Transverse colon (tissue), 4 donors: ENCODE data around the gene HP1BP3. TPM values are rescaled to one million over a fixed set of nuclear protein-coding genes. Genes with fewer than 3 reads are reported as not detected.

Experiments
- DNase-seq: peaks from one replicate; pipeline ENCODE4 v3.0.0-alpha.2; 2019
- H3K27ac ChIP-seq, 4 donors: fragments of 200-600 bp; sonication (generic); 2 replicates each; pipeline ENCODE4 v1.5.1; 2016 to 2018; ENCODE audit warnings: inconsistent platforms in 4 of 4
- H3K27me3 ChIP-seq: fragments of 200-600 bp; sonication (generic); 2 replicates; pipeline ENCODE4 v1.5.1; 2017; ENCODE audit warnings: inconsistent platforms
- H3K36me3 ChIP-seq, 4 donors: fragments of 200-600 bp; sonication (generic); 2 replicates each; pipeline ENCODE4 v1.5.1; 2017 to 2019; ENCODE audit warnings: inconsistent platforms in 4 of 4
- H3K4me1 ChIP-seq, 4 donors: fragments of 200-600 bp; sonication (generic); 2 replicates each; pipeline ENCODE4 v1.5.1; 2017 to 2020; ENCODE audit warnings: inconsistent platforms in 4 of 4
- H3K4me3 ChIP-seq, 4 donors: fragments of 200-600 bp; sonication (generic); 1 replicate in 1 of 4; 2 replicates in 3 of 4; pipeline versions ENCODE4 v1.5.1 to v1.6.1; 2017 to 2019; ENCODE audit warnings: inconsistent platforms in 4 of 4
- H3K9me3 ChIP-seq, 2 donors: fragments of 200-600 bp; sonication (generic); 2 replicates each; pipeline ENCODE4 v1.5.1; 2017 to 2019; ENCODE audit warnings: inconsistent platforms in 2 of 2
- CTCF ChIP-seq, 5 experiments: fragments of 200-600 bp in 3 of 5; fragments of 450-650 bp in 2 of 5; sonication (generic) in 3 of 5; IDR thresholded peaks; 1 replicate in 2 of 5; 2 replicates in 3 of 5; pipeline ENCODE4 v1.5.1; 2016 to 2017; ENCODE audit warnings: antibody characterized with exemption in 5 of 5, inconsistent platforms in 3 of 5, mild to moderate bottlenecking in 2 of 5, moderate library complexity in 1 of 5
- EP300 ChIP-seq: sonication (generic); formaldehyde crosslinking; IDR thresholded peaks from one replicate; pipeline ENCODE4 v1.6.1; 2017; ENCODE audit warnings: antibody characterized with exemption, low read depth
- POLR2A ChIP-seq: fragments of 450-650 bp; IDR thresholded peaks from one replicate; pipeline ENCODE4 v1.6.1; 2016; ENCODE audit warnings: antibody characterized with exemption, mild to moderate bottlenecking, moderate library complexity
- POLR2AphosphoS5 ChIP-seq, 3 donors: sonication (generic); formaldehyde crosslinking; IDR thresholded peaks; one replicate each; pipeline ENCODE4 v1.6.1; 2016; ENCODE audit warnings: antibody characterized with exemption in 3 of 3
- WGBS, 2 donors: methylation state at CpG; one replicate each; pipeline ENCODE4 v1.1.5; 2018; ENCODE audit warnings: low coverage in 1 of 2; 5-methylcytosine and 5-hydroxymethylcytosine counted together
- in situ Hi-C, 4 donors: fragments of 200-750 bp; cut with MboI; loops; one replicate each; pipeline versions ENCODE4 v1.15.0 to v1.15.1; 2017; ENCODE audit warnings: low sequenced_read_pairs in 3 of 4, low pct_ligation_motif_present in 1 of 4, low pct_unique_long_range_greater_than_20kb in 1 of 4
- intact Hi-C: fragments of 100-400 bp; cut with DNase I; formaldehyde crosslinking; loops from one replicate; pipeline ENCODE4 v1.15.1; 2023; ENCODE audit warnings: low total_unique reads
- total RNA-seq, 4 donors: library from RNA; depleted of rRNA; stranded (reverse); fragments of >200 nt; gene quantifications; one replicate each; pipeline ENCODE4 v1.1.0, GENCODE V29; 2016

HP1BP3 gene, protein sequence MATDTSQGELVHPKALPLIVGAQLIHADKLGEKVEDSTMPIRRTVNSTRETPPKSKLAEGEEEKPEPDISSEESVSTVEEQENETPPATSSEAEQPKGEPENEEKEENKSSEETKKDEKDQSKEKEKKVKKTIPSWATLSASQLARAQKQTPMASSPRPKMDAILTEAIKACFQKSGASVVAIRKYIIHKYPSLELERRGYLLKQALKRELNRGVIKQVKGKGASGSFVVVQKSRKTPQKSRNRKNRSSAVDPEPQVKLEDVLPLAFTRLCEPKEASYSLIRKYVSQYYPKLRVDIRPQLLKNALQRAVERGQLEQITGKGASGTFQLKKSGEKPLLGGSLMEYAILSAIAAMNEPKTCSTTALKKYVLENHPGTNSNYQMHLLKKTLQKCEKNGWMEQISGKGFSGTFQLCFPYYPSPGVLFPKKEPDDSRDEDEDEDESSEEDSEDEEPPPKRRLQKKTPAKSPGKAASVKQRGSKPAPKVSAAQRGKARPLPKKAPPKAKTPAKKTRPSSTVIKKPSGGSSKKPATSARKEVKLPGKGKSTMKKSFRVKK
- 100 to 1,000 TPM; 143 to 272 (median 197) TPM for total RNA-seq

- intact Hi-C loops: no loop called here
- in situ Hi-C loops: no loop called here
- TF ChIP-seq POLR2A (peak; percentile 44), CTCF (IDR thresholded peaks at IDR 0.05) (no peak), POLR2AphosphoS5 (IDR thresholded peaks at IDR 0.05) (peak; percentile 36 to 57 (median 52)), EP300 (no peak)
- peak within 1 kb of the TSS; percentile 69 to 99 (median 94) for H3K4me3 ChIP-seq
- H3K36me3 ChIP-seq: no peaks in the 10 kb centered on the region
- H3K4me1 ChIP-seq: peaks cover 14 to 34% (median 26%) of the 10 kb centered on the region in 4 donors
- peak within 1 kb of the TSS; percentile 98 to 100 (median 100) for H3K27ac ChIP-seq
- 0% methylated on average over 5 to 57 of the region's 99 CpGs for WGBS, 2 donors
- H3K27me3 ChIP-seq: no peaks in the 10 kb centered on the region
- peak; percentile 84 for DNase-seq
- H3K9me3 ChIP-seq: no peaks in the 10 kb centered on the region
Measured at GRCh38 chr1:20787029-20787839, at the start of gene HP1BP3. Gene HP1BP3 (minus strand): TSS chr1:20787307. CDS start chr1:20780440, 6,867 bp downstream.

- Histone ChIP-seq H3K4me1 (no peaks in the 10 kb centered on the region), H3K9me3 (no peaks in the 10 kb centered on the region), H3K27ac (no peak overlapping the region), H3K27me3 (no peaks in the 10 kb centered on the region), H3K36me3 (peaks cover 0 to 13% (median 2%) of the 10 kb centered on the region in 4 donors), H3K4me3 (no peak overlapping the region)
- 90 to 94% methylated on average over 2 to 4 of the region's 4 CpGs for WGBS, 2 donors
- in situ Hi-C loops: no loop called here
- intact Hi-C loops: no loop called here
- DNase-seq: no peak
- no peak for TF ChIP-seq POLR2A
- no peak for TF ChIP-seq CTCF (IDR thresholded peaks at IDR 0.05)
- no peak for TF ChIP-seq POLR2AphosphoS5 (IDR thresholded peaks at IDR 0.05)
- no peak for TF ChIP-seq EP300
Measured at GRCh38 chr1:20836230-20836629, 49.1 kb upstream of the HP1BP3 start.

- peaks cover 0 to 4% (median 0%) of the 10 kb centered on the region in 4 donors for H3K36me3 ChIP-seq
- in situ Hi-C loops: no loop called here
- H3K27ac ChIP-seq: no peak overlapping the region
- intact Hi-C loops: no loop called here
- no peaks in the 10 kb centered on the region for H3K9me3 ChIP-seq
- peaks cover 0 to 9% (median 7%) of the 10 kb centered on the region in 4 donors for H3K4me1 ChIP-seq
- no peak for DNase-seq
- H3K27me3 ChIP-seq: no peaks in the 10 kb centered on the region
- H3K4me3 ChIP-seq: no peak overlapping the region
- TF ChIP-seq CTCF (IDR thresholded peaks at IDR 0.05) (no peak), POLR2AphosphoS5 (IDR thresholded peaks at IDR 0.05) (no peak), POLR2A (no peak), EP300 (no peak)
Measured at GRCh38 chr1:20834780-20835179, 47.7 kb upstream of the HP1BP3 start.

- Histone ChIP-seq H3K4me3 (no peak overlapping the region), H3K27me3 (no peaks in the 10 kb centered on the region), H3K27ac (no peak overlapping the region), H3K36me3 (peaks cover 0 to under 1% (median 0%) of the 10 kb centered on the region in 4 donors), H3K9me3 (no peaks in the 10 kb centered on the region), H3K4me1 (peaks cover 0 to 9% (median 7%) of the 10 kb centered on the region in 4 donors)
- in situ Hi-C loops: no loop called here
- intact Hi-C loops: no loop called here
- DNase-seq: no peak
- WGBS, 2 donors: 100% methylated on average over 1 of the region's 1 CpG
- no peak for TF ChIP-seq EP300
- no peak for TF ChIP-seq CTCF (IDR thresholded peaks at IDR 0.05)
- TF ChIP-seq POLR2AphosphoS5 (IDR thresholded peaks at IDR 0.05): no peak
- no peak for TF ChIP-seq POLR2A
Measured at GRCh38 chr1:20834192-20834591, 47.1 kb upstream of the HP1BP3 start.
